Retina (tissue), 1 donor: ENCODE data around the gene TLE3.

Experiments
- DNase-seq: peaks from one replicate; pipeline ENCODE4 v3.0.0-alpha.2; 2016

The TLE3 gene

DNA sequence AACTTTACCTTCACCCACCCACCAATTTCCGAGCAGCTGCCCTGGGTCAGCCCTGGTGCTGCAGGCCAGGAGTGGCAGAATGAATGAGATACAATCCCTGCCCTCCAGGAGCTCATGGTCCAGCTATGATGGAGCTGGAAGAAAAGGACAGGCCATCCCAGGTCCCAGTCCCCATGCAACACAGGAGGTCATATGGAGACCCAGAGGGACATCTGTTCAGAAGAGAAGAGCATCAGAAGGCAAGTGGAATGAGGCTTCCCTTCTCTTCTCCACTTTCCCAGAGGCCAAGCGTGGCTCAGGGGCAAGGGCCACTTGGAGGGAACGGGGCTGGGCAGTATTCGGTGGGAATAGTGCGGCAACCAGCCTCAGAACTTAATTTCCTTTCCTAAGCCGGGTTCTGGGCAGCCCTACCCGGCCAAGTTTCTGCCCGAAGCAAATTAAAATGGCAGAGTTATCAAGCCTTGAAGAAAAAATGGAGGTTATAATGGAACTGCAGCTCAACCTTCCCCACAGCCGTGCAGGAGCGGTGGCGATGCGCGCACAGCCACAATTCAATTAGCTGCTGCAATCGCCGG lies 35.9 kb downstream of the TLE3 start:
- no peak for DNase-seq

GRCh38 chr15:70060993-70061305 lies 36.8 kb downstream of the TLE3 start:
- peak; percentile 76 for DNase-seq

DNA sequence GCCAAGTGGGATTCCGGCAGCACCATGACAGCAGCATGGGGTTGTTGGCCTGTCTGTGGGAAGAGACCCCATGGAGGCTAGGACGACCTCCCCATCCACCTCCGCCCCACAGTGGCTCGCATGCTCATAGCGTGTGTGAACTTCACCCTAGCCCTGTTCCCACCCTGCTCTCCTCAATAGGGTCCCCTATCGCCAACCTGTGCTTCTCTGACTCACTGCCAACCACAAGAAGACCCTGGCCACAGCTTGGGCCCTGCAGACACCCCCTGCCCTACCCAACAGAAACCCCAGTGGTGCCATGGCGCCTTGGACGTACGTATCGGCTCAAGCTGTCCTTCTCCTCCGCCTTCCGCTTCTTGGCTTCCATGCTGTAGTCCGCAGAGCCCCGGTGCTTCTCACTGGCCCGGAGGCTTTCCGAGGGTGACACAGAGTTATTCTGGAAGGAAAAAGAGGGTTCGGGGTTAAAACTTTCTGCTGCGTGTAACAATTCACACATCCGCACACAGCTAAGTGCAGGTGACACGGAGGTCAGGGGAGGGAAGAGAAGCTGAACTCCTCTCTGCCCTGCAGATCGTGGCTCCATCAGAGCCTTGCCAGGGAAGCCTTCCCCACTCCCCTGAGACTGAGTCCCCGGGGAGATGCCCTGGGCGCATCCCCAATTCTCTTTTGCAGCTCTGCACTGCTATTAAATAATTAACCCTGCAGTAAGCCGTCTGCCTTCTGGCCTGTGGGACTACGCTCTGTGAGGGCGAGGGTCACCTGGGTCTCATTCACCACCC lies 37.3 kb downstream of the TLE3 start:
- DNase-seq: no peak

DNA sequence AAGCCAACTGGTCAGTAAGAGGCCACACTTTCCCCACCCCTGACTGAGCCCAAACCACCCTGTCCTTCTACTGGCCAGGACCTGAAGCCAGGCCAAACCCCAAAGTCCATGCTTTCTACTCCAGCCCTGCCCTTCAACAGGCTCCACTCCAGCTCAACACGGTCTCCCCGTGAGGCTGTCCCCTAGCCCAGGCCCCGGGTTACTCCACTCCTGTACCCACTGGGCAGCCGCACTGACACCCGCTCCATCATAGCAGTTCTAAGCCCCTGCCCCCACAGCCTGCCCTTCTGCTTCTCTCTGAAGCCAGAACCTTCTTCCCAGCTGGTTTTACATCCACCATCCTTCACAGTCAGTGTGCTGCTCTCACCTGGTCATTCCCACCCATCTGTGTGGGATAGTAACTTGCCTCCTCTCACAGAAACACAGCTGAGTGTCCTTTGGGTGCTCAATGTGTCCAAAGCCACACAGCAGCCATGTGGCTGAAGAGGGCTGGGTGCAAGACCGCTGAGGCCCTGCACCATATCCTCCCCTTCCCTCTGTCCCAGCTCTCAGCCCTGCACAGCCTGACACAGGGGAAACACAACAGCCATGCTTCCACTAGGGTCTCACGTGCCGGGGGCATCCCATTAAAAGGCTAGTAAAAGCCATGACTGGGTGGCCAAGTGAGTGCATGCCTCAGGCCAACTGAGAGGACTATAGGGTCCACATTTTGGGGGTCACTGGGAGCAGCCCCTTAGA lies 38.1 kb downstream of the TLE3 start:
- DNase-seq: no peak

- DNase-seq: no peak
Measured at GRCh38 chr15:70058642-70059360, 38.9 kb downstream of the TLE3 start.

GRCh38 chr15:70057931-70058641 lies 39.6 kb downstream of the TLE3 start:
- DNase-seq: no peak

DNA sequence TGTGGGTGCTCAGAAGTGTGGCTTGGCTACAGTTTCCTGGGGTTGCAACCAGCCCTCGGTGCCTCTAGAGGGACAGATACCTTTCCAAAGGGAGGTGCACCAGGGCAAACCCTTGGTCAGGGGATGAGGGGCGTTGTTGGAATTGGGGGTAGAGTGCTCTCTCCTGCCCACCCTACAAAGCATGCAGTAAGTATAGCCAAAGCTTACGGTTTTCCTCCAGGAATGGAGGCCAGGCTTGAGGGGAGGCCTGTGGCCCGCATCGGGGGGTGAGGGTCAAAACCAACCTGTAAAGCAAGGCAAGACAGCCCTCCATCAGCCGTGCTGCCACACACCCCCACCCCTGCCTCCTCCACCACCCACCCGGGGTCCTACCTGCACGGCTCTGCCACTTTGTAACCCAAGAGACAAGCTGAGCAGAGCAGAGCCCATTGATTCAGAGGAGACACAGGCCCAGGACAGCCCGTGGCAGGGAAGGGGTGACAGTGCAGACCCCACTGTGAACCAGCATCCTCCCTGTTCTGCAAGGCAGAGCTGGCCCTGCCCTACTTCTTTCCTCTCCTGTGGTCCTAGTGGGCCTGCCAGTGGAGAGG lies 41.5 kb downstream of the TLE3 start:
- DNase-seq: no peak

- no peak for DNase-seq
Measured at GRCh38 chr15:70055601-70056051, 42.1 kb downstream of the TLE3 start.

DNA sequence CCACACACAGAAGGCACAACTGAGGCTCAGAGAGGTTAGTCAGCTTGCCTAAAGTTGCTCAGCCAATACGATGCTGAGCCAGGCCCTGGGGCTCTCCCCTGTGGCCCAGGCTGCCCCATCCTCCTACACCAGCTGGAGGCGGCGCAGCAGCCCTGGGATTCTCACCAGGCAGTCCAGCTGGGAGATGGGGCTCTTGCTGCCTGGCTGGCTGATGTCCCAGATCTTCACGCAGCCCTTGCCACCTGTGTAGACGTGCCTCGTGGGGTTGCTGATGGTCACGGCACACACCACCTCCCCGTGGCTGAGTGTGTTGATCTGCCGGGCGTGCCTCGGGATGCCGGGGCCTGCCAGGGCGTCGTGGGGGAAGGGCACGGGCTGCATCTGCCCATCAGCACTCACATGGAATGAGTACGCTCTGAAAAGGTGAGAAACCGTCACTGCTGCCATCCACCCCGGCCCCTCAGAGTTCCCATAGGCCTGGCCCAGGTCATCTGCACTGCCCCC lies 42.8 kb downstream of the TLE3 start:
- no peak for DNase-seq

DNA sequence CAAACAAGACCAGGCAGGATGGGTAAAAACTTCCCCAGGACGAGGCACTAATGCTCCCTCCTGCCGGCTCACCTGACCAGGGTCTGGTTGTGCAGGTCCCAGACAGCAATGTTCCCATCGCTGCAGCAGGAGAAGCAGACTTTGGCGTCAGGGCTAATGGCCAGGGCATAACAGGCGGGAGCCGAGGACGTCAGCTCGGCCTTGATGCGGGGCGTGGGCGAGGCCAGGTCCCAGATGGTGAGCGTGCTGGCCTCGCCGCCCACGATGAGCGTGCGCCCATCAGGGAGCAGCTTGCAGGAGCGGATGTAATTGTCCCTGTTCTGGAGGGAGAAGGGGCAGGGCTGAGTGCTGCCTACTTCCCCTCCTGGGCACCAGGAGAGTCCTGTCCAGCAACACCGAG lies 43.4 kb downstream of the TLE3 start:
- no peak for DNase-seq

GRCh38 chr15:70053716-70054229 lies 43.9 kb downstream of the TLE3 start:
- no peak for DNase-seq

GRCh38 chr15:70053001-70053715 lies 44.6 kb downstream of the TLE3 start:
- no peak for DNase-seq

DNA sequence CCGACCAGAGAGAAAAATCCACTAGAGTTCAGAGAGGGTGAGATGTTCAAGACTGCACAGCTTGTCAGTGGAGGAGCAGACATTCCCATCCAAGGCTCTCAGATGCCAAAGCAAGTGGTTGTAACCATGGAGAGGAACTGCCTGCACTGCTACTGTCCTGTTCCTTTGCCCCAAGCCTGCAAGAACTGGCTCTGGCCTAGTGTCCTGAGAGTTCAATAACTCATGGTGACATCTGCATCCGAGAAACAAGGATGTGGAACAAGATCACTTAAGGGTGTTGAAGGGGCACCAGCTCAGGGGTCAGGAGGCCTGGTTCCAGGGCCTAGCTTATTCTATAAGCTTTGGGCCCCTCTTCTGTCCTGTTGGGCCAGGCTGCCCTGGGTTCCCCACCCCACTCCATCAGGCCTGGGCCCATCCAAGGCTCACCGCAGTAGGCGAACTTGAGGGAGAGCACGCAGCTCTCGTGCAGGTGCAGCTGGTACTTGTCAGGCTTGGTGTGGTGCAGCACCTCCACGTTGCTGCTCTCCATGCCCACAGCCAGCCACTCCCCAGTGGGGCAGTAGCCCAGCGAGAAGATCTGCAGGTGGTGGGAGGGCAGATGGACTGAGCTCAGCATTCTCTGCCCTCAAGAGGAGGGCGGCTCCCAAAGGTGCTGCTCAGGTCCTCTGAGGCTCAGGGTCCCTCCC lies 45.6 kb downstream of the TLE3 start:
- no peak for DNase-seq

- DNase-seq: no peak
Measured at GRCh38 chr15:70050970-70051369, 46.7 kb downstream of the TLE3 start.

- no peak for DNase-seq
Measured at GRCh38 chr15:70050441-70050840, 47.3 kb downstream of the TLE3 start.

DNA sequence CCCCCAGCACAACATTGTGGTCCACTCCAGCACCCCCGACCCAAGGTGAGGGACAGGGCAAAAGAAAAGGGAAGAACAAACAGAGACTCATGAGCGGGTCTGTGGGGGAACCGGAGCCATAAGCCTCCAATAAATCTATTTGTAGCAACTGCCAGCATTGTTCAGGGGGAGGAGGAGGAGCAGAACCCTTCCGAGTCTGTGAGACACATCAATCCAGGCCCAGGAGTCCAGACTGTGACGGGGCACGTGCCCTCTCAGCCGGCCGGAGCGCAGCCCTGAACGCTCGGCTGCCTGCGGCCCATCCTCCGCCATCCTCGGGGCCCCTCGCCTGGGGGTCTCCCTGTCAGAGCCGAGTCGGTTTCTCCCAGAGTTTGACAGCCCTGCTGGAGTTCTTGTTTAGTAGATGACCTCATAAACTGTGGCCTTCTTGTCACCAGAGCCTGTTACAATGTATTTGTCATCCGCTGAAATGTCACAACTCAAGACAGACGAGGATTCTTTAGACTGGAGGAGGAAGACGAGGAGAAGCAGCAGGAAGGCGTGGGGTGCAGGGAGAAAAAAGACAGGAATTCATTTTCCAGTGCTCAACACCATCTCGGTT lies 47.9 kb downstream of the TLE3 start:
- DNase-seq: peak; percentile 69

DNA sequence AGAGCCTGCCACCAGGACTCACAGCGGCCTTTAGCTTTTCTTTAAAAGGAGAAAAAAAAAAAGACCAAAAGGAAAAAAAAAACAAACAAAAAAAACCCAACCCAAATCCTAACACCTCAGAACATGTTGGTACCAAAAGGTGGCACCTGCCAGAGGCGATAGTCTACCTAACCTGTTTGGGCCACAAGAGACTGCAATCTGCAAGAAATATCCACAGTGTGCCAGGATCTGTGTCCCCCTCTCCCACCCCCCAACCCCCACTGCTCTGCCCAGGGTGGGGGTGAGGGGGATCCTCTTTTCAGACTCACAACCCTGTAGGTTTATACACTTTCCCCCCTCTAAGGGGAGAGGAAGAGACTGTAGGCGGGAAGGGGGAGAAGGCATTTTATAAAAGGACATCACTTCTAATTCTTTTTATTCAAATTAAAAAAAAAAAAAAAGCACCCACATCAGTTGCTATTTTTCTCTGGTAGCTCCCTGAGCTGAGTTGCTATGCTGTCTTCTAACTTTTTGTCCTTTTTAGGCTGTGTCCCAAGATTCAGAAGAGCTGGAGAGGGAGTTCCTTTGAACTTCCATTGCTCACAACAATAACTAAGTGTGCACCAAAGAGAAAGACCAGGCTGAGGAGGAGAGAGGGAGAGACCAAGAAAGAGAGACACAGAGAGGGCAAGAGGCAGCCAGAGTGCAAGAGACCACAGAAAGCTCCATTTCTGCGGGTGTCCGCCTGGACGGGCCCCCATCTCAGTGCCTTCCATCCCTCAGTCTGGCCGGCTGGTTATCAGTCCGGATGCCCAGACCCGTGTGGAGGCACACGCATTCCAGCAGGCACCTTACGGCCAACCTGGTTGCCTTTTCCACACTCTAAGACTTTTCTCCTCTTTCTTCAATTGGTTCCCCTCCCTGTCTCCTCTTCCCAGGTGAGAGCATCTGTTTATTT lies 48.9 kb downstream of the TLE3 start:
- no peak for DNase-seq

GRCh38 chr15:70048198-70048565 lies 49.5 kb downstream of the TLE3 start:
- no peak for DNase-seq
